IMR-90 (cell line): Measurements from ENCODE around the gene KCNJ16. TPM values are rescaled to one million over a fixed set of nuclear protein-coding genes. Genes with fewer than 3 reads are reported as not detected.

Source experiments
- ATAC-seq: fragments of 200-7000 bp; cut with Tn5 transposase; 2 replicates; pipeline ENCODE4 v1.9.1; 2020; ENCODE audit warnings: low read depth, mild to moderate bottlenecking, moderate library complexity
- BruUV-seq: library from RNA; stranded (reverse); fragments of 400-500 nt; replicated peaks from 2 replicates; lab custom pipeline; 2021; lab: Mats Ljungman, UMichigan
- CTCF ChIA-PET: fragments of 300-600 bp; formaldehyde crosslinking; extraction: SDS; loops from one replicate; lab custom pipeline; 2021; ENCODE audit warnings: antibody characterized with exemption; lab: Yijun Ruan, JAX
- POLR2A ChIA-PET: fragments of 300-600 bp; sonication (Branson Sonifier 250); formaldehyde crosslinking; loops from one replicate; lab custom pipeline; 2022; ENCODE audit warnings: antibody characterized with exemption; ENCODE audit not compliant: unreplicated experiment; lab: Charles Lee
- DNase-seq: peaks from one replicate; pipeline ENCODE4 v3.0.0; 2013
- H2AFZ ChIP-seq: replicated peaks from 2 replicates; pipeline ENCODE3; 2013; ENCODE audit warnings: low read length, mild to moderate bottlenecking; ENCODE audit not compliant: poor library complexity
- H2AK5ac ChIP-seq: 2 replicates; pipeline ENCODE4 v1.6.1; 2013; ENCODE audit warnings: low read depth, low read length, inconsistent platforms
- H2AK9ac ChIP-seq: replicated peaks from 2 replicates; pipeline ENCODE3; 2013; ENCODE audit warnings: mild to moderate bottlenecking, low read depth, low read length, moderate library complexity; ENCODE audit not compliant: poor library complexity
- H2BK120ac ChIP-seq: 2 replicates; pipeline ENCODE4 v1.6.1; 2013; ENCODE audit warnings: low read depth, low read length, inconsistent platforms
- H2BK15ac ChIP-seq: 3 replicates; pipeline ENCODE4 v1.6.1; 2013; ENCODE audit warnings: low read depth, low read length, inconsistent platforms
- H2BK20ac ChIP-seq: 2 replicates; pipeline ENCODE4 v1.6.1; 2013; ENCODE audit warnings: low read depth, mild to moderate bottlenecking, inconsistent platforms, low read length, moderate library complexity
- H2BK5ac ChIP-seq: 2 replicates; pipeline ENCODE4 v1.6.1; 2013; ENCODE audit warnings: mild to moderate bottlenecking, low read depth, low read length, inconsistent platforms; ENCODE audit not compliant: poor library complexity, severe bottlenecking
- H3K14ac ChIP-seq: replicated peaks from 2 replicates; pipeline ENCODE4 v1.6.1; 2013; ENCODE audit warnings: low read depth, low read length, inconsistent platforms
- H3K18ac ChIP-seq: 2 replicates; pipeline ENCODE4 v1.6.1; 2013; ENCODE audit warnings: low read depth, low read length, control low read depth
- H3K23ac ChIP-seq: 2 replicates; pipeline ENCODE4 v1.6.1; 2013; ENCODE audit warnings: low read depth, low read length, inconsistent platforms
- H3K27ac ChIP-seq: 2 replicates; pipeline ENCODE4 v1.5.1; 2013; ENCODE audit warnings: mild to moderate bottlenecking, control low read depth, low read length; ENCODE audit not compliant: insufficient read depth
- H3K27me3 ChIP-seq: 2 replicates; pipeline ENCODE4 v1.6.1; 2013; ENCODE audit warnings: low read length; ENCODE audit not compliant: control insufficient read depth, insufficient read depth
- H3K36me3 ChIP-seq: 2 replicates; pipeline ENCODE4 v1.6.1; 2013; ENCODE audit warnings: low read length, mixed read lengths; ENCODE audit not compliant: control insufficient read depth, insufficient read depth
- H3K4ac ChIP-seq: 2 replicates; pipeline ENCODE4 v1.6.1; 2013; ENCODE audit warnings: low read depth, low read length, inconsistent platforms
- H3K4me1 ChIP-seq: 2 replicates; pipeline ENCODE4 v1.6.1; 2013; ENCODE audit warnings: low read length, mixed read lengths; ENCODE audit not compliant: control insufficient read depth, insufficient read depth
- H3K4me2 ChIP-seq: 2 replicates; pipeline ENCODE4 v1.6.1; 2013; ENCODE audit warnings: low read depth, mild to moderate bottlenecking, control low read depth, low read length, moderate library complexity
- H3K4me3 ChIP-seq: 2 replicates; pipeline ENCODE4 v1.5.1; 2013; ENCODE audit warnings: low read depth, mild to moderate bottlenecking, control low read depth, low read length, moderate library complexity; ENCODE audit not compliant: insufficient read depth
- H3K56ac ChIP-seq: 2 replicates; pipeline ENCODE4 v1.6.1; 2013; ENCODE audit warnings: low read length, inconsistent platforms; ENCODE audit not compliant: insufficient read depth; ENCODE audit errors: extremely low read depth
- H3K79me1 ChIP-seq, 2 experiments: 2 replicates each; pipeline ENCODE4 v1.6.1; 2013; ENCODE audit warnings: low read length in 2 of 2, inconsistent platforms in 1 of 2, low read depth in 1 of 2
- H3K9ac ChIP-seq: 2 replicates; pipeline ENCODE4 v1.6.1; 2013; ENCODE audit warnings: low read depth, low read length, control low read depth
- H3K9me1 ChIP-seq: 2 replicates; pipeline ENCODE4 v1.6.1; 2013; ENCODE audit warnings: low read length, inconsistent platforms; ENCODE audit not compliant: insufficient read depth
- H3K9me3 ChIP-seq: 2 replicates; pipeline ENCODE4 v1.6.1; 2013; ENCODE audit warnings: low read length; ENCODE audit not compliant: control insufficient read depth, insufficient read depth
- H4K20me1 ChIP-seq: 2 replicates; pipeline ENCODE4 v1.6.1; 2013; ENCODE audit warnings: low read length, inconsistent platforms; ENCODE audit not compliant: insufficient read depth
- H4K5ac ChIP-seq: 2 replicates; pipeline ENCODE4 v1.6.1; 2013; ENCODE audit warnings: mild to moderate bottlenecking, low read depth, low read length, control low read depth
- H4K8ac ChIP-seq, 2 experiments: 2 replicates each; pipeline ENCODE4 v1.6.1; 2013; ENCODE audit warnings: low read depth in 2 of 2, low read length in 2 of 2, control low read depth in 1 of 2, inconsistent platforms in 1 of 2
- H4K91ac ChIP-seq: 2 replicates; pipeline ENCODE4 v1.6.1; 2013; ENCODE audit warnings: low read depth, low read length, inconsistent platforms; ENCODE audit not compliant: insufficient read depth
- RCOR1 ChIP-seq: IDR thresholded peaks from 2 replicates; pipeline ENCODE4 v1.6.1; 2012; ENCODE audit warnings: mild to moderate bottlenecking, low read length, improper control_type of control experiment; ENCODE audit not compliant: insufficient replicate concordance
- WGBS, 2 experiments: methylation state at CpG; one replicate each; pipeline versions ENCODE4 v1.1.5 to v1.1.7; 2013; ENCODE audit warnings: missing lambda C conversion rate in 2 of 2; ENCODE audit not compliant: insufficient read length in 1 of 2; ENCODE audit errors: extremely low coverage in 2 of 2; 5-methylcytosine and 5-hydroxymethylcytosine counted together
- dilution Hi-C: fragments of 300-500 bp; cut with HindIII; formaldehyde crosslinking; loops from one replicate; pipeline ENCODE4 v1.14.3; 2018; ENCODE audit warnings: low sequenced_read_pairs; ENCODE audit not compliant: unreplicated experiment
- in situ Hi-C: fragments of 300-500 bp; cut with MboI; formaldehyde crosslinking; loops from 3 replicates; pipeline ENCODE4 v1.14.3; 2019; ENCODE audit warnings: low sequenced_read_pairs, inconsistent platforms, mixed read lengths
- intact Hi-C: fragments of 100-400 bp; cut with micrococcal nuclease; formaldehyde crosslinking; loops from 2 replicates; pipeline ENCODE4 v1.10.0; 2022
- polyA plus RNA-seq, 3 experiments: library from polyadenylated mRNA; depleted of rRNA; stranded (reverse); fragments of >200 nt; gene quantifications; 2 replicates each; pipeline ENCODE4 v1.2.3, GENCODE V29; 2012; ENCODE audit warnings: low replicate concordance in 1 of 3
- total RNA-seq: library from RNA; depleted of rRNA; stranded (reverse); fragments of >200 nt; gene quantifications from 2 replicates; pipeline ENCODE4 v1.2.3, GENCODE V29; 2012

KCNJ16 gene
- total and polyA plus RNA-seq, 2 of the 4 experiments (the other 2 are of a cell fraction): not detected

- no peak overlapping the region for H2AK9ac ChIP-seq
- ATAC-seq (no peak), DNase-seq (no peak)
- H2BK20ac ChIP-seq: no peak overlapping the region
- no TSS peak for BruUV-seq
- intact Hi-C loops (no loop called here), dilution Hi-C loops (no loop called here), in situ Hi-C loops (no loop called here)
- no peaks in the 10 kb centered on the region for H3K4me1 ChIP-seq
- H4K8ac ChIP-seq: no peak overlapping the region
- H3K4ac ChIP-seq: no peak overlapping the region
- no peak overlapping the region for H2AFZ ChIP-seq
- no peak overlapping the region for H2BK5ac ChIP-seq
- no peak overlapping the region for H4K91ac ChIP-seq
- no peak for TF ChIP-seq RCOR1
- no peaks in the 10 kb centered on the region for H3K36me3 ChIP-seq
- no peaks in the 10 kb centered on the region for H4K20me1 ChIP-seq
- no peak overlapping the region for H3K9ac ChIP-seq
- no peak overlapping the region for H3K23ac ChIP-seq
- H3K27me3 ChIP-seq: no peaks in the 10 kb centered on the region
- H3K79me1 ChIP-seq: no peaks in the 10 kb centered on the region
- ChIA-PET POLR2A (no interaction called here), CTCF (no interaction called here)
- no peak overlapping the region for H3K4me3 ChIP-seq
- H3K4me2 ChIP-seq: no peak overlapping the region
- H3K9me3 ChIP-seq: no peaks in the 10 kb centered on the region
- H4K5ac ChIP-seq: no peak overlapping the region
- H3K9me1 ChIP-seq: no peaks in the 10 kb centered on the region
- no peak overlapping the region for H3K14ac ChIP-seq
- no peak overlapping the region for H3K27ac ChIP-seq
- H2BK120ac ChIP-seq: no peak overlapping the region
- no peak overlapping the region for H2BK15ac ChIP-seq
- WGBS, 2 experiments: no CpG with 5 or more reads among the region's 1 CpG
- H2AK5ac ChIP-seq: no peak overlapping the region
- H3K56ac ChIP-seq: no peak overlapping the region
- H3K18ac ChIP-seq: no peak overlapping the region
Observed at GRCh38 chr17:70119545-70119944, 44.5 kb downstream of the KCNJ16 start.
